ENCODE measurements around the gene CAMSAP2.
A peak's percentile ranks its signal among the peaks of the same experiment; 100 is the strongest.
"Not testable (repeated sequence)": the region's sequence is repeated elsewhere in the genome, so short reads cannot be mapped to it uniquely, and the experiment has no call there.

The CAMSAP2 gene

GRCh38 chr1:200741551-200742207 is 3.0 kb downstream of the CAMSAP2 start:
- H3K4me3 ChIP-seq (ENCODE audit: low read depth, low read length) = peak overlapping the region; percentile 91
- DNase-seq (ENCODE audit: low read depth, low spot score) = no peak
- no peak for TF ChIP-seq CTCF (IDR thresholded peaks at IDR 0.05; ENCODE audit: low read depth, low read length)
- in situ Hi-C loops (cut with HindIII; ENCODE audit: low sequenced_read_pairs) = no loop called here

GRCh38 chr1:200744143-200744542 is 5.5 kb downstream of the CAMSAP2 start:
- H3K4me3 ChIP-seq (ENCODE audit: low read depth, low read length) = no peak overlapping the region
- DNase-seq (ENCODE audit: low read depth, low spot score) = no peak
- in situ Hi-C loops (cut with HindIII; ENCODE audit: low sequenced_read_pairs) = no loop called here
- TF ChIP-seq CTCF (IDR thresholded peaks at IDR 0.05; ENCODE audit: low read depth, low read length) = no peak

- TF ChIP-seq CTCF (IDR thresholded peaks at IDR 0.05; ENCODE audit: low read depth, low read length) = no peak
- no peak overlapping the region for H3K4me3 ChIP-seq (ENCODE audit: low read depth, low read length)
- in situ Hi-C loops (cut with HindIII; ENCODE audit: low sequenced_read_pairs) = no loop called here
- DNase-seq (ENCODE audit: low read depth, low spot score) = no peak
Observed at GRCh38 chr1:200749090-200749489, 10.4 kb downstream of the CAMSAP2 start.

- in situ Hi-C loops (cut with HindIII; ENCODE audit: low sequenced_read_pairs) = not testable (repeated sequence)
Observed at GRCh38 chr1:200750749-200751148, 12.1 kb downstream of the CAMSAP2 start.

GRCh38 chr1:200751717-200752116 is 13.0 kb downstream of the CAMSAP2 start:
- TF ChIP-seq CTCF (IDR thresholded peaks at IDR 0.05; ENCODE audit: low read depth, low read length) = no peak
- DNase-seq (ENCODE audit: low read depth, low spot score) = no peak
- H3K4me3 ChIP-seq (ENCODE audit: low read depth, low read length) = no peak overlapping the region
- in situ Hi-C loops (cut with HindIII; ENCODE audit: low sequenced_read_pairs) = no loop called here

More at GRCh38 chr1:200750749-200751148, 12.1 kb downstream of the CAMSAP2 start:
- not testable (repeated sequence) for DNase-seq (ENCODE audit: low read depth, low spot score); H3K4me3 ChIP-seq (ENCODE audit: low read depth, low read length)

- TF ChIP-seq CTCF (IDR thresholded peaks at IDR 0.05; ENCODE audit: low read depth, low read length) = no peak
- H3K4me3 ChIP-seq (ENCODE audit: low read depth, low read length) = no peak overlapping the region
- in situ Hi-C loops (cut with HindIII; ENCODE audit: low sequenced_read_pairs) = no loop called here
- DNase-seq (ENCODE audit: low read depth, low spot score) = no peak
Observed at GRCh38 chr1:200753650-200754198, 15.0 kb downstream of the CAMSAP2 start.

GRCh38 chr1:200755456-200755855 is 16.8 kb downstream of the CAMSAP2 start:
- in situ Hi-C loops (cut with HindIII; ENCODE audit: low sequenced_read_pairs) = no loop called here
- no peak overlapping the region for H3K4me3 ChIP-seq (ENCODE audit: low read depth, low read length)
- no peak for TF ChIP-seq CTCF (IDR thresholded peaks at IDR 0.05; ENCODE audit: low read depth, low read length)
- DNase-seq (ENCODE audit: low read depth, low spot score) = no peak
